ENCODE results near the gene SAMD4B.

DNA sequence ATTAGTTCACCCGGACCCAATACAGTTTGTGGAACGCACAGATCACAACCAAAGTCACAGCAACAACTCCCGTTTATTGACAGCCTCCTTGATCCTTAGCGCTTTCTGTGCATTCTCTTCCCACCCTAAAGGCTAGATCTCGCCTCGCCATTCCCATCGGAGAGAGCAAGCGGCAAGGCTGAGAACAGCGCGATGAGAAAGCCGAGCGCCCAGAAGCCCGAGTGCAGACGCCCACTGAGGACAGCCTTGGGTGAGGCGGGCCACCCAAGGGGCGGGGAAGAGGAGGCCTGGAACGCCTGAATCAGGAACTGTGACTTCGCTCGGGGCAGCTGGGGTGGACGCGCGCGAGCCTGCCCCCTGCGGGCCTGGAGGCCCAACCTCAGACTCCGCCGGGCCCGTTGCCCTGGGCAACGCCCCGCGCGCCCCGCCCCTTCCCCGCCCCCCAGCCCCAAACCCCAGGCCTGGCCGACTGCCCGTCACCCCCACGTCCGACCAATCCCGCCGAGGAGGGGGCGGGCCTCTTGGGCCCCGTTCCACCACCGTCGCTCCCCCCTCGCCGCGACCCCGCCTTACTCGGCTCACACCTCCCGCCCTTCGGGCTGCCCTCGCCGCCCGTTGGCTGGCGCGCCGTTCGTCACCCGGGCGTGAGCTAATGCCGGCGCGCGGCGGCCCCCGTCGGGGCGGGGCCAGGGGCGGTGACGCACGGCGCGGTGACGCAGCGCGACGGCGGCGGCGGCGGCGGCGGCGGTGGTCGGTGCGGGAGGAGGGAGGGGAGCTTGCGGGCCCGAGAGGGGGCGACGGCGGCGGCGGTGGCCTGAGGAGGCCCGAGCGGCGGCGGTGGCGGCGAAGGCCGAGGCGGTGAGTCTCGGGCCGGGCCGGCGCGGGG lies at the start of gene SAMD4B:
- TF ChIP-seq, protein P1, sequence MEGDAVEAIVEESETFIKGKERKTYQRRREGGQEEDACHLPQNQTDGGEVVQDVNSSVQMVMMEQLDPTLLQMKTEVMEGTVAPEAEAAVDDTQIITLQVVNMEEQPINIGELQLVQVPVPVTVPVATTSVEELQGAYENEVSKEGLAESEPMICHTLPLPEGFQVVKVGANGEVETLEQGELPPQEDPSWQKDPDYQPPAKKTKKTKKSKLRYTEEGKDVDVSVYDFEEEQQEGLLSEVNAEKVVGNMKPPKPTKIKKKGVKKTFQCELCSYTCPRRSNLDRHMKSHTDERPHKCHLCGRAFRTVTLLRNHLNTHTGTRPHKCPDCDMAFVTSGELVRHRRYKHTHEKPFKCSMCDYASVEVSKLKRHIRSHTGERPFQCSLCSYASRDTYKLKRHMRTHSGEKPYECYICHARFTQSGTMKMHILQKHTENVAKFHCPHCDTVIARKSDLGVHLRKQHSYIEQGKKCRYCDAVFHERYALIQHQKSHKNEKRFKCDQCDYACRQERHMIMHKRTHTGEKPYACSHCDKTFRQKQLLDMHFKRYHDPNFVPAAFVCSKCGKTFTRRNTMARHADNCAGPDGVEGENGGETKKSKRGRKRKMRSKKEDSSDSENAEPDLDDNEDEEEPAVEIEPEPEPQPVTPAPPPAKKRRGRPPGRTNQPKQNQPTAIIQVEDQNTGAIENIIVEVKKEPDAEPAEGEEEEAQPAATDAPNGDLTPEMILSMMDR (IDR thresholded peaks at IDR 0.05; ENCODE audit: low read length) = peak; percentile 46
- TF ChIP-seq EZH2 (IDR thresholded peaks at IDR 0.05; ENCODE audit: borderline replicate concordance, low read length) = no peak
